Endodermal cell (in vitro differentiated cells): ENCODE measurements around the gene R3HCC1L. TPM values are rescaled to one million over a fixed set of nuclear protein-coding genes. Genes with fewer than 3 reads are reported as not detected.

ENCODE experiments used
- DNase-seq: peaks from one replicate; pipeline ENCODE4 v3.0.0-alpha.2; 2017
- H3K27ac ChIP-seq: 2 replicates; pipeline ENCODE4 v1.5.1; 2013; ENCODE audit warnings: mild to moderate bottlenecking, low read depth, low read length, moderate library complexity
- H3K27me3 ChIP-seq: 2 replicates; pipeline ENCODE4 v1.6.1; 2013; ENCODE audit warnings: mild to moderate bottlenecking, low read length, moderate library complexity; ENCODE audit not compliant: insufficient read depth, control insufficient read depth, poor library complexity, severe bottlenecking
- H3K36me3 ChIP-seq: 2 replicates; pipeline ENCODE4 v1.7.0; 2013; ENCODE audit warnings: mild to moderate bottlenecking, low read length, moderate library complexity; ENCODE audit not compliant: control insufficient read depth, insufficient read depth
- H3K4me1 ChIP-seq: one replicate; pipeline ENCODE4 v1.7.0; 2013; ENCODE audit warnings: low read length; ENCODE audit not compliant: control insufficient read depth, insufficient read depth
- H3K4me3 ChIP-seq: 2 replicates; pipeline ENCODE4 v1.5.1; 2013; ENCODE audit warnings: mild to moderate bottlenecking, low read length, moderate library complexity
- H3K9ac ChIP-seq: 2 replicates; pipeline ENCODE4 v1.6.1; 2013; ENCODE audit warnings: mild to moderate bottlenecking, low read length, moderate library complexity; ENCODE audit not compliant: poor library complexity, severe bottlenecking; ENCODE audit errors: extremely low read depth
- H3K9me3 ChIP-seq: 2 replicates; pipeline ENCODE4 v1.6.1; 2013; ENCODE audit warnings: mild to moderate bottlenecking, low read length, moderate library complexity; ENCODE audit not compliant: control insufficient read depth
- H3K27ac Mint-ChIP-seq: 2 replicates; pipeline ENCODE4 v1.8.0; 2020; ENCODE audit warnings: mixed read lengths
- H3K27me3 Mint-ChIP-seq: 2 replicates; pipeline ENCODE4 v1.8.0; 2021; ENCODE audit warnings: mild to moderate bottlenecking, mixed read lengths; ENCODE audit not compliant: insufficient read depth
- H3K36me3 Mint-ChIP-seq: 2 replicates; pipeline ENCODE4 v1.8.0; 2020; ENCODE audit warnings: low read depth, mixed read lengths
- H3K4me1 Mint-ChIP-seq: 2 replicates; pipeline ENCODE4 v1.8.0; 2020; ENCODE audit warnings: mixed read lengths
- H3K4me3 Mint-ChIP-seq: 2 replicates; pipeline ENCODE4 v1.8.0; 2020; ENCODE audit warnings: mild to moderate bottlenecking, moderate library complexity, mixed read lengths
- H3K9me3 Mint-ChIP-seq: 2 replicates; pipeline ENCODE4 v1.8.0; 2020; ENCODE audit warnings: mild to moderate bottlenecking, mixed read lengths
- CTCF ChIP-seq: fragments of 200-600 bp; sonication (generic); conservative IDR thresholded peaks from 2 replicates; pipeline ENCODE4 v1.5.0; 2021; ENCODE audit warnings: antibody characterized with exemption, mild to moderate bottlenecking
- WGBS, 2 experiments: methylation state at CpG; one replicate each; pipeline versions ENCODE4 v1.1.5 to v1.1.7; 2013; ENCODE audit warnings: missing lambda C conversion rate in 2 of 2, mixed read lengths in 1 of 2; ENCODE audit not compliant: insufficient coverage in 1 of 2, insufficient read length in 1 of 2; 5-methylcytosine and 5-hydroxymethylcytosine counted together
- total RNA-seq, 2 donors: library from RNA; stranded (reverse); fragmentation: NEBNext Ultra II Directional in 1 of 2; extraction: Animal tissue kit (Norgen Biotek cat#: 25700) in 1 of 2; gene quantifications; 2 replicates in 1 of 2; 3 replicates in 1 of 2; pipeline ENCODE4 v1.2.1, GENCODE V29; 2021

Gene R3HCC1L
- total RNA-seq, 2 donors from 2014 or later: 16.1 to 18.1 TPM

DNA sequence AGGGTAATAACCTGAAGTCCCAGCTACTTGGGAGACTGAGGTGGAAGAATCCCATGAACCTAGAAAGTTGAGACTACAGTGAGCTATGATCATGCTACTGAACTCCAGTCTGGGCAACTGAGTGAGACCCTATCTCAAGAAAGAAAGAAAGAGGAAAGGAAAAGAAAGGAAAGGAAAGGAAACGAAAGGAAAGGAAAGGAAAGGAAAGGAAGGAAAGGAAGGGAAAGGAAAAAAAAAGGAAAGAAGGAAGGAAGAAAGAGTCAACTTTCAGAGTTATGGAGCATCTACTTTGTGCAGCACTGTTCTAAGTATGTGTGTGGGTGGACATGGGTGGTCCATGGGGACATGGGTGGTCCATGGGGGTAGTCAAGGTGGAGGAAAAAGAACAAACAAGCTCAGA is 24.1 kb upstream of the R3HCC1L start:
- Histone ChIP-seq H3K4me1 (no peaks in the 10 kb centered on the region), H3K27ac (no peak overlapping the region), H3K36me3 (no peaks in the 10 kb centered on the region), H3K4me3 (no peak overlapping the region), H3K9ac (no peak overlapping the region), H3K9me3 (no peaks in the 10 kb centered on the region), H3K27me3 (peaks cover 15% of the 10 kb centered on the region)
- Mint-ChIP-seq H3K27me3 (peaks cover 9% of the 10 kb centered on the region), H3K4me3 (no peak overlapping the region), H3K9me3 (peaks cover 2% of the 10 kb centered on the region), H3K4me1 (no peaks in the 10 kb centered on the region), H3K27ac (no peak overlapping the region), H3K36me3 (no peaks in the 10 kb centered on the region)
- 79 to 91% methylated on average over 1 of the region's 1 CpG for WGBS, 2 experiments
- DNase-seq: no peak
- no peak for TF ChIP-seq CTCF

DNA sequence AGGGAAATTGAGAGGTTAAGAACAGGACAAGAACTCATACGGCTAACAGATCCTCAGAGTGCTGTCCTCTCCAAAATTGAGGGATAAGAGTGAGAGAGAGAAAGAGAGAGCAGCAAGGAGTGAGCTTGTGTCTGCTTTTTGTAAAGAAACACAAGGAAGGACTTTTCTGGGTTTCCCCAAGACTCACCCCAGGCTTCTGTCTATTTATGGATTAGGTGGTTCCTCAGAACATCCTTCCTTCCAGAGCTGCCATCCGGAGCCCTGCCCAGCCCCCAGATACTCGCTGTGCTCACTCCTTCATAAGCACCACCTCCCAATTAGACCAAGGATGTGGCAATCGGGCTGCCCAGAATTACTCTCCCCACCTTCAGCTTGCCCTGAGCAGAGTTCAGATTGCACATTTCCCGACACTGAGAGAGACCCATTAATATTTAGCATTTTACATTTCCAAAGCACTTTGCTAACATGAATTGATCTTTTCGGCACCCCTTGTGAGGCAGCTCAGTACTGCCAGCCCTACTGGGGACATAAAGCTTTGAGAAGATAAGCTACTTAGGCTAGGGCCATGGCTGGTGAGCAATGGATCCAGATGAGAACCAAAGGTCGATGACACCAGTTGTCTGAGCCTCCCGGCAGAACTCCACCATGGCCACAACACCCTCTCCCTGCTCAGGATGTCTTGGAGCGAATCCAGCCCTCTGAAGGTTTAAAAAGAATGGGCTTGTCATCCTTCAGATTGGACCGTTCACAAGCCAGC is 19.2 kb upstream of the R3HCC1L start:
- no peak overlapping the region for H3K9ac ChIP-seq
- peaks cover 13% of the 10 kb centered on the region for H3K27me3 Mint-ChIP-seq
- H3K27ac ChIP-seq: no peak overlapping the region
- H3K36me3 Mint-ChIP-seq: no peaks in the 10 kb centered on the region
- H3K36me3 ChIP-seq: no peaks in the 10 kb centered on the region
- H3K9me3 ChIP-seq: peaks cover 6% of the 10 kb centered on the region
- DNase-seq: no peak
- H3K4me3 ChIP-seq: no peak overlapping the region
- no peak overlapping the region for H3K4me3 Mint-ChIP-seq
- no peaks in the 10 kb centered on the region for H3K4me1 Mint-ChIP-seq
- no peak overlapping the region for H3K27ac Mint-ChIP-seq
- H3K9me3 Mint-ChIP-seq: peaks cover 14% of the 10 kb centered on the region
- WGBS, 2 experiments: 93 to 94% methylated on average over 6 to 10 of the region's 10 CpGs
- H3K27me3 ChIP-seq: peaks cover 15% of the 10 kb centered on the region
- H3K4me1 ChIP-seq: no peaks in the 10 kb centered on the region
- no peak for TF ChIP-seq CTCF

DNA sequence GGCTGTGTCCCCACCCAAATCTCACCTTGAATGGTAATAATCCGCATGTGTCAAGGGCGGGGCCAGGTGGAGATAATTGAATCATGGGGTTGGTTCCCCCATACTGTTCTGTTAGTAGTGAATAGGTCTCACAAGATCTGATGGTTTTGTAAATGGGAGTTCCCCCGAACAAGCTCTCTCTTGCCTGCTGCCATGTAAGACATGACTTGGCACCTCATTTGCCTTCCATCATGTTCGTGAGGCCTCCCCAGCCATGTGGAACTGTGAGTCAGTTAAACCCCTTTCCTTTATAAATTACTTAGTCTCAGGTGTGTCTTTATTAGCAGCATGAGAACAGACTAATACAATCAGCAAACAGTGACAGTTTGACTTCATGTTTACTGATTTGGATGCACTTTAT is 14.6 kb upstream of the R3HCC1L start:
- no peaks in the 10 kb centered on the region for H3K4me1 Mint-ChIP-seq
- H3K36me3 Mint-ChIP-seq: no peaks in the 10 kb centered on the region

More for the DNA sequence above, 14.6 kb upstream of the R3HCC1L start:
- Histone ChIP-seq H3K36me3 (no peaks in the 10 kb centered on the region), H3K27ac (no peak overlapping the region), H3K4me3 (no peak overlapping the region), H3K9me3 (peaks cover 31% of the 10 kb centered on the region), H3K9ac (no peak overlapping the region), H3K27me3 (no peaks in the 10 kb centered on the region), H3K4me1 (no peaks in the 10 kb centered on the region)
- DNase-seq: no peak
- Mint-ChIP-seq H3K4me3 (no peak overlapping the region), H3K9me3 (peaks cover 44% of the 10 kb centered on the region), H3K27me3 (peaks cover 9% of the 10 kb centered on the region), H3K27ac (no peak overlapping the region)
- 86 to 92% methylated on average over 2 to 4 of the region's 4 CpGs for WGBS, 2 experiments
- TF ChIP-seq CTCF: no peak
